HG02763 (cell line): ENCODE data around the gene TRIM62.

Experiments
- ATAC-seq: cut with Tn5 transposase; IDR thresholded peaks from one replicate; pipeline ENCODE4 v1.9.1; 2021; ENCODE audit warnings: mild to moderate bottlenecking, moderate library complexity; ENCODE audit not compliant: unreplicated experiment

Gene TRIM62

DNA sequence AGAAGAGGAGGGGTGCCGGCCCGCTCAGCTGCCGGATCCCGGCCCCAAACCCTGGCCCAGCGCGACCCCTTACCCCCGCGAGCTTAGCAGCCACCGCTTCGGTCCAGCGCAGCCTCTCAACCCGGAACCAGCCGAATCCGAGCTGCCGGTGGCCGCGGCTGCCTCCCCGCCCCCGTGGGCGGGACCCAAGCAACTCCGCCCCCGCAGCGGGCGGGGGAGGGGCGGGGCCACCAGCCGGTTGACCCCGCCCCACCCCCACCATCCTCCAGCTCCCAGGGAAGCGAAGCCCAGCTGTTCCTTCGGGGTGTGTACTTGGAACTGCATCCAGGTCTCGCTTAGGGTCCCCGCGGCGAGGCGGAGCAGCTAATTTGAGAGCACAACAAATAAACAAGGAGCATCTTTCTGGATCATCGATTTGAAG, at the start of gene TRIM62:
TSS of gene TRIM62 (minus strand) at position 123 of the 421 bp plus-strand sequence. CDS start 611 bp downstream, outside the sequence.
- peak; percentile 40 for ATAC-seq

DNA sequence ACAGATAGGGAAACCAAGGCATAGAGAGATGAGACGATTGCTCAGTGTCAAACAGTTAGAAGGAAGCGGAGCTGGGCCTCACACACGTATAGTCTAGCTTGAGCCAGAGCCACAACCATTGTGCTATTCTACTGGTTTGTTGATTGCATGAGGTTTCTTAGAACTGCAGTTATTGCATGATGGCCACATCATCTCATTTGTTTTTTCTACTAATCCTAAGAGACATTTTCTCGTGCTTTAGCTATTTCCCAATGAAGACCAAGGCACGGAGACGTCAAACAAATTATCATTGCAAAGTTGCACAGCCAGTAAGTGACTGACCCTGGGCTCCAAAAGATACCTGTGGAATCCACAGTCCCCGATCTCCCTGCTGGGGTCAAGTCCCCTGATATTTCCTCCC, 49.3 kb upstream of the TRIM62 start:
- ATAC-seq: no peak

DNA sequence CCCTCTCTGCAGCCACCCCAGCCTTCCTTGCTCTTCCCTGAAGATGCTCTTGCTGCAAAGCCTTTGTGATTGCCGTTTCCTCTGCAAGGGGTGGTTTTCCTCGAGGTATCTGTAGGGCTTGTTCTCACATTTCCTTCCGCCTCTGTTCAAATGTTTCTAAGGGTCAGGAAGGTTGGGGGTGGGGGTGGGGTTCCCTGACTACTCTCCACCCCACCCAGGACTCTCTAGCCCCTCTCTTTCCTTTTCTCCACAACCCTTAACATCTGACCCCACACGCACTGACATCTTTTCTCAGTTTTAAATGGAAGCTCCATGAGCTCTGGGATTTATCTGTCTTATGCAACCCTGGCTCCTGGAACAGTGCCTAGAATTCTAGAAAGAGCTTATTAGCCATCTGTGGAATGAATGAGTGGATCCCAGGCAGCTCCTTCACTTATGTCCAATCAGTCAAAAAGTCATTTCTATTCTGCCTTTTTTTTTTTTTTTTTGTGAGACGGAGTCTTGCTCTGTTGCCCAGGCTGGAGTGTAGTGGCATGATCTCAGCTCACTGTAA, 47.2 kb upstream of the TRIM62 start:
- no peak for ATAC-seq

DNA sequence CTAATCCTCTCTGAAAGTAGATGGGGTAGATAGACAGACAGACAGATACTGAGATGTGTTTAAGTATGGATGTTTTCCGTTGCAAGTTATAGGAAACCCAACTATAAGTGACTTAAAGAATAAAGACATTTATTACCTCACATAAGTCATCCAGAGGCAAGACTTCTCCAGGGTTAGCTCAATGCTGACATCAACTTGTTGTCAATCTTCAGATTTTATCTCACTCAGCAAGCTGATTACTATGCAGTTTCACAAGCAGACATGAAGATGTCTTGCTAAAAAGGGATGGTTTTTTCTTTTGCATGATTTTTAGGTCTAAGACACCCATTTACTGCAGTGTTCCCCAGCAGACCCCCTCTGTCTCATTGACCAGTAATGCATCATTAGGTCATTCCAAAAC, 43.7 kb upstream of the TRIM62 start:
- ATAC-seq: no peak

DNA sequence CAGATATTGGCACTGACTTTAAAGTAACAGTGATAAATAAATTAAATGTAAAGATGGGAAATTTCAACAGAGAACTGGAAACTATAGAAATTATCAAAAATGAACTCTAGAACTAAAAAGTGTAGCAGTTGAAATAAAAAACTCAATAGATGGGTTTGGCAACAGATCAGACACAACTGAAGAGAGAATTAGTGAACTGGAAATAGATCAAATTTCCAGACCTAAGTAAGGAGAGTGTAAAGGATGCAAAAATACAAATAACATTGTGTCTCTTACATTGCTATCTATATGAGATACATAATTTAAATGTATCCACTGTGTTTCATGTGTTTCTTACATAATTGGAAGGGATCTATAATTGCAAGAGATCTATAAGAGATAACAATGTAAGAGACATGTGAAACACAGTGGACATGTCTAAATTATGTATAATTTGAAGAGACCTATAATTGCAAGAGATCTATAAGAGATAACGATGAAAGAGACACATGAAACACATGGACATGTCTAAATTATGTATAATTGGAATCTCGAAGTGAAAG, 42.4 kb upstream of the TRIM62 start:
- no peak for ATAC-seq

DNA sequence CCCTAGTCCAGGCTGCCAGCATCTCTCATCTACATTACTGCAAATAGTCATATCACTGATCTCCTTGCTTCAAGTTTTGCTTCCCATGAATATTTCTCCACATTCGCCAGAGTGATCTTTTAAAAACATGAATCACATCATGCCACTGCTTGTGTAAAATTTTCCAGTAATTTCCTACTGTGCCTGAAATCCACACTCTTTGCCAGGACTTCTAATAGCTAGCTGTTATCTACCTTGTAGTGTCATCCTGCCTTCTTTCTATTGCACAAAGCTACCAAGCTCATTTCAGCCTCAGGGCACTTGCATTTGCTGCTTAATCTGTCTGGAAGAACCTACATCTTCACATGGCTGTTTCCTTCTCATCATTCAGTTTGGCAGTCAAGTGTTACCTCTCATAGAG, 40.5 kb upstream of the TRIM62 start:
- no peak for ATAC-seq

DNA sequence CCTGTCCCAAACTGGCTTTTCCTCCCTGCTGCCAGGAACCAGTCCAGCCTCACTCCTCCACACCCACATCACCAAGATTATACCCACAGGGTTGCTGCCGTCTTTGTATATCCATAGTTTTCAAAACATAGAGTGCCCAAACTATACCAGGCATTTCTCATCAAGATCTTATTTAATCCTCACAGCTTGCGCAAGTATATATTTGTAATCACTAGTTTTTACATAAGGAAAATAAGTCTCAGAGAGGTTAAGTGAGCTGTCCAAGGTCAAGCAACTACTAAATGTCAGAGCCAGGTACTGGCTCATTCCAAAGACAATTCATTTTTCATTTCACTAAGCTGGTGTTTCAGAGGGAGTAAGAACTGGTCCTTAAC, 39.5 kb upstream of the TRIM62 start:
- no peak for ATAC-seq

DNA sequence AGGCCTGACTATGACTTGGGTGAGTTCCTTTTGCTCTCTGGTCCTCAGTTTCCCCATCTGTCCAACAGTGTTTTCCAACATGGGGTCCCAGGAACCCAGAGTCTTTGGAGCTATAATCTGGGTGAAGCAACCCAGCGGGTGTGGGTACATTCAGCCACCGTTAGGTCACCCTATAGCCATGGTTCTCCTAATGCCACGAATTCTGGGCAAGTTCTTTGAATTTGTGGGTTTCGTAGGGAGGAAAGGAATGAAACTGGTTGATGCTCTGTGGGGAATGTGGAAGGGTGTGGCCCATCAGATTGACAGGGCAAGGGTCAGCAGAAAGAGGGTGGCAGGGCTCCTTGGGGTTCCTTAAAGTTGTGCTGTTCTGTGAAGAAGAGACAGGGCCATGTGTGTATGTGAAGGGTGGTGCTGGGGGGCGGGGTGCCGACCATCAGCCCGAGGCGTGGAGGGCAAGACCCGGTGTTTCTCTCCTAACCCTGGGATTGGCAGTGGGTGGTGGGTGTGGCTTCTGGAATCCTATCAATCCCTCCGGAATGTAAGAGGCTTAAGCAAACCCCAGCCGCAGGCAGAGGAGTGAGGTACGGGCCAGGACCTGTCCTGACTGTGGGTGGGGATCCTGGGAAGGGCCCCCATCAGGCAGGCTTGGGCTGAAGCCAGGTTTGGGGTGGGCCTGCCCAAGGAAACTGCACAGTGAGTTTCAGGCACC, 39.0 kb upstream of the TRIM62 start:
- no peak for ATAC-seq

DNA sequence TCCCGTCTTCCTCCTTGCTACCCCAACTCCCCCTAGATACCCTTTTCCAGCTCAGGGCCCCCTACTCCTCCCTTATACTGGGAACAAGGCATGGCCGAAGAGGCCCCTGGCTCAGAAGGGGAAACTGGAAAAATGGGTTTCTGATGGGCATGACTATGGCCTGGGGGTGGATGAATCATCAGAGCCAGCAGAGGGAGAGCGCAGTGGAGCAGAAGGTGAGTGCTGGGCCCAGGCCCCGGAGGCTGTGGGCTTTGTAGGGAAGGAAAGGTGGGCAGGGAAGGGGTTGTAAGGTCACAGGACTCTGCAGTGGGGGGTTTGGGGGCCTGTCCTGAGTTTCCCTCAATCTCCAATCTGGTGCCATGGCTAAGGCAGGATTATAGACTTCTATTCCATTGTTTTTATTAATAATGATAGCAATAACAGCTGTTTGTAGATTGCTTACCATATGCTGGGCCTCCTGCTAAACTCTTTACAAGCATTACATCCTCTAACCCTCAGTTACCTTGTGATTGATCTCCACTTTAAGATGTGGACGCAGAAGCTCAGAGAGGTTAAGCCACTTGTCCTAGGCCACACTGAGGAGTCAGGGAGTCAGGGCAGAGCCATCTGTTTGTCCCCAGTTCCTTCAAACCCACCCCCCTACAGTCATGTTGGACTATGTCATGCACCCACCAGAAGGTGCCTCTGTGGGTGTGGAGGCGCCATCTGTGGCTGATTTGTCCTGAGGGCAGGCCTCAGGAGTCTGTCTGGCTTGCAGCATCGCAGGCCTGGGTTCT, 38.2 kb upstream of the TRIM62 start:
- ATAC-seq: no peak

DNA sequence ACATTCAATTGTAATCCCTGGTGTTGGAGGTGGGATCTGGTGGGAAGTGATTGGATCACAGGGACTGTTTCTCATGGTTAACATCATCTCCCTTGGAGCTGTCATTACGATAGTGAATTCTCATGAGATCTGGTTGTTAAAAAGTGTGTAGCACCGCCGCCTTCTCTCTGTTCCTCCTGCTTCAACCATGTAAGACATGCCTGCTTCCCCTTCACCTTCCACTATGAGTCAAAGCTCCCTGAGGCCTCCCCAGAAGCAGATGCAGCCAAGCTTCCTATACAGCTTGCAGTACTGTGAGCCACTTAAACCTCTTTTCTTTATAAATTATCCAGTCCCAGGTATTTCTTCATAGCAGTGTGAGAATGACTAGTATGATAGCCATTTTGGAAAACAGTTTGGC, 30.1 kb upstream of the TRIM62 start:
- no peak for ATAC-seq

DNA sequence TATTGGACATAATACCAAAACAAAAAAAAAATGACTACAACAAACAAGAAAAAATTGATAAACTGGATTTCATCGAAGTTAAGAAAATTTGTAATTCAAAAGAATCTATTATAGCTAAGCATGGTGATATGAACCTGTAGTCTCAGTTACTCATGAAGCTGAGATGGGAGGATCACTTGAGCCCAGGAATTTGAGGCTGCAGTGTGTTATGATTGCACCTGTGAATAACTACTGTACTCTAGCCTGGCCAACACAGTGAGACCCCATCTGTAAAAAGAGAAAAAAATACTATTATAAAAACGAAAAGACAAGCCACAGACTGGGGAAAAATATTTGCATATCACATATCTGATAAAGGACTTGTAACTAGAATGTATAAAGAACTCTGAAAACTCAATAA, 24.5 kb upstream of the TRIM62 start:
- ATAC-seq: no peak

DNA sequence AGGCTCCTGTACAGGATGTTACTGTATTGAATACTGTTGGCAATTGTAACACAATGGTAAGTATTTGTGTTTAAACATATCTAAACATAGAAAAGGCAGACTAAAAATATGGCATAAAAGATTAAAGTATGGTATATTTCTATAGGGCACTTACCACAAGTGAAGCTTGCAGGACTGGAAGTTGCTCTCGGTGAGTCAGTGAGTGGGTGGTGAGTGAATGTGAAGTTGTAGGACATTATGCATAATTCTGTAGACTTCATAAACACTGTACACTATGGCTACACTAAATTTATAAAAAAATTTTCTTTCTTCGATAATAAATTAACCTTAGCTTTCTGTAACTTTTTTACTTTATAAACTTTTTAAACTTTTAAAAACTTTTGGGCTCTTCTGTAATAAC, 13.7 kb upstream of the TRIM62 start:
- ATAC-seq: no peak

DNA sequence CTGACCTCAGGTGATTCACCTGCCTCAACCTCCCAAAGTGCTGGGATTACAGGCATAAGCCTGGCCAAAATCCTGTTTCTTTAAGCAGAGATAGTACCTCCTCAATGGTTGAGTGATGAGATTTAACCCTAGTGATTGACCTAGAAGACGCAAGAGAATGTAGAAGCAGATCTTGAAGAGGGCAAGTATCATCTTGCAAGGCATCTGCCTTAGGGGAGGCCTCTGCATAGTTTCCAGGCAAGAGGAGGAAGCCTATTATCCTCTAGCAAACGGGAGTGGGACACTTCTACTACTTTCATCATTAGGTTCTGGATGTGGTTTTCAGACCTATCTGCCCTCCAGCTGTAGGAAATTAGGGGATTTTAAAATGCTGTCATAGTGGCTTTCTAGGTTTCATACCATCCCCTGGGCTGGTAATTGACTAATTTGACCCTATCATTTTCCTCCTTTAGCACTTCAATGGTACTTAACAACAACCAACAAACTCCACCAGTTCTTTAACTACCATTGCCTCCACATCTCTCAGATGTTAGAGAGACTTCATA, 10.0 kb upstream of the TRIM62 start:
- no peak for ATAC-seq

DNA sequence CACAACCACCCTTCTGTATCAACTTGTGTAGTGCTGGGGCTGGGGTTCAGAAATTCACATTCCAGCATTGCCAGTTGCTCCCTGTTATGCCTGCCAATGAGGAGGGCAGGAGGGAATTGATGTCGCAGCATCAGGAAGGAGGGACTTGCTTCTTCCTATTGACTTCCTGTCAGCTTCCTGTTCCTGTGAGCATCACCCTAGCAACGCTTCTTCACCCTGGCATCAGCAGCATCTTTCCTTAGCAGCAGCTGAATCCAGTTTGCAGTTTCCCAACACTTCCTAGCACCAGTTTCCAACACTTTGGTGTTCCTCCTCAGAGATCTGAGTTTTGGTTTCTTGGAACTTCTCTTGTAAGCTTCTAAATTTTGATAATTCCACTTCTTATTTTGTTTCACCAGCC, 8.9 kb upstream of the TRIM62 start:
- ATAC-seq: no peak

DNA sequence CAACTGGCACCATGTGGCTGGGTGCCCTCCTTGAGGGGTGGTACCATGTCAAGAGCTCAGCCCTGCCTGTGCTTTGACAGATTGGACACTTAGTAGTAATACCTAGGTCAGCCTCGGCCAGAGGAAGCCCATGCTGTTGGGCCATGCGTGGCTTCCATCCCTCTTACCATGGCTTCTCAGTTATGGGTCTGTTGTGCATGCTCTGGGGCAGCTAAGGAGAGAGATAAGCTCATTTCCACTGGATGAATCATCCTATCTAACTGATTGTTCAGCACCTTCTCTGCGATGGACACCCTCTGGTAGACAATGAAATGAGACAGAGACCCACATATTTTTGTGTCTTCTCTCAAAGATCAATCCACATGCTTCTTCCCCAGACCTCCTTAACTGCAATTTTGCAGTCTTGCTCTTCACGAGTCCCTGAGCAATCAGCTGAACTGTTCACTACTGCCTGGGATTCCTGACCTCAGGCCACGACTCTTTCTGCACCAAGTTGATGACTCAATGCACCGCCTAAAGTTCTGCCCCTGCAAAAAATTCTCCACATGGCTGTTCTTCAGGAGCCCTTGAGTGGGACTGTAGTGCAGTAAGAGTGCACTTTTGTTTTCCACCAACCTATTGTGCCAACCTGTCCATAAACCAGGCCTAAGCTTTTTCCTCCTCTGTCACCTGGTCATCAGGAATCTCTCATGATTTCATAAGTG, 6.9 kb upstream of the TRIM62 start:
- ATAC-seq: no peak

DNA sequence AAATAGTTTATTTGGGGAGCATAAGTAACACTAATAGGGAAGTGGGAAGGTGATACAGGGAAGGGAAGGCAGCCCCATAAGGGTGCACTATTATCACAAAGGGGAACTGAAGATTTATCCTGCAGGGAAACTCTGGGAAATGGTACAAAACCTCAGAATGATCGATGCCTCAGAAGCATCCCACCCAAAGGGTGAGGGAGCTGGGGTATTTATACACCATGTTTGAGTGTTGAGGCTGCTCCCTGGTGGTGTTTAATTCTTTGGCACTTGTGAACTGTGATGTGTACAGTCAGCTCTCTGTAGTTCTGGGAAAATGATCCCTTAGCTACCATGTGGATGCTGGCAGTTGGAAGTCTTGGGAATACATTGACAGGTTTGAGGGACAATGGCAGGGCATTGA, 5.1 kb upstream of the TRIM62 start:
- ATAC-seq: no peak

DNA sequence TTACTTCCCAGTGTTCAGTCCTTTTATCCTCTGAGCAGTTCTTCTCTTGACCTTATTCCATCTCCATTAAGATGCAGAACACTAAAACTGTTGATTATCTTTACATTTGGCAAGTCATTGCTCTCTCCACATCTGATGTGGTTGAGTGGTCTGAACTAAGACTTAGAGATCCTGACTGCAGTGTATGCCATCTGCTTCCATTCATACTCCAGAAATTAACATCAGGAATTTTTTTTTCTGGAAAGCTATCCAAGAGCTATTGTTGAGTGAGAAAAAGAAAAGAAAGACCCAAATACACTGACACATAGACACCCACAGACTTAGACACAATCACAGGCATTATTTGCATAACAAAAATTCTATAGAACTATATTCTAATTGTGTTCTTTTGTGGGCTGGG, 3.7 kb upstream of the TRIM62 start:
- no peak for ATAC-seq

DNA sequence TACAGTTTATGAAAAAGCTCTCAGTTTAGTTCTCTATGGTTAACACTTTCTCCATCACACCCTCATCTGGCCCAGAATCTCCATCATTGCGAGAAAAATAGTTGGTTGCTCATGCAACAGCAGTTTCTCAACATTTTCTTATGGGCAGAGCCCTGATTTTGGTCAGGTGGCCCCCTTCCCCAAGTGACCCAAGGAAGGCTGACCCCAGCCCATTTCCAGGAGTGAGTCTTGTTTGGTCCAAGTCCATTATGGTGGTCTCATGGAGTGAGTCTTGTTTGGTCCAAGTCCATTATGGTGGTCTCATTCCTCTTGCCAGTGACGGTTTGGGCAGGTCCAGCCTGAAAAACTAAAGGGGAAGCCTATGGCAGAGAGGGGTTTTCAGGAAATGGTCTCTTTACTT, 1.5 kb upstream of the TRIM62 start:
- no peak for ATAC-seq

DNA sequence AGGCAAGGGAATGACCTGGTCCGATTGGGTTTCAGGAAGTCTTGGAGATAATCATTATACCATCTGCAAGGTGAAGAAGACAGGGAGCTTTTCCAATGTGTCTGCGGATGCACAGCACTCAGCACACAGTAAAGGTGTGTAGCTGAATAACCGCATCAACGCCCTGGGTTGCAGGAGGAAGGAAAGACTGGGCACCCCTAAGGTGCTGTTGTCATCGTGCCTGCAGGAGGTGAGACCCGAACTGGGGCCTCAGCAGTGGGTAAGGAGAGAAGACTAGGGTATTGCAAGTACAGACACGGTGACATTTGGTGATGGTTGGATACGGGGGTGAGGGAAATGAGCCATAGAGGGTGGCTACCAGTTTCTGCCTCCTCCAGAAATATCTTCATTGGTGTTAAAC, 1.1 kb upstream of the TRIM62 start:
- no peak for ATAC-seq

DNA sequence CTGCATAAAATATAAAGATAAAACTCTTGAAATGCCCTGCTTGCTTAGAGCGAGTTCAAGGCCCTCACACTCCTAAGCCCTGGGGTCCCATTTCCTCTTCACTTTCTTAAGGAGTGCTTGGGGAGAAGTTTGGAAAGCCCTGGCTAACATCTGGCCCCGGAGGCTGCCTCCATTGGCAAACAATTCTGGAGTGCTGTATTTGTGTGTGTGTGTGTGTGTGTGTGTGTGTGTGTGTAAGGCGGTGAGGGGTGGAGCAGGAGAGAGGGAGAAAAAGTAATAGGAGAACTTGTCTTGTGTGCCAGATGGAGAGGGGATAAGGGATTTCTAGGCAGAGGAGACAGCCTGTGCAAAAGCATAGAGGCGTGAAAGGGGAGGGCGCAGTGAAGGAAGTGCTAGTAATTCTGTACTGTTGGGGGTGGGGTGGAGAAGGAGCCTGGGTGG, 578 bp upstream of the TRIM62 start:
- no peak for ATAC-seq
